ENCODE data around the gene DNAI1. TPM values are rescaled to one million over a fixed set of nuclear protein-coding genes. Genes with fewer than 3 reads are reported as not detected.

DNAI1 gene
- total RNA-seq, 1 experiment from 2014 or later = 0.52 TPM

- intact Hi-C loops (cut with micrococcal nuclease; ENCODE audit: unreplicated experiment) = no loop called here
- H3K9me3 Mint-ChIP-seq (ENCODE audit: unreplicated experiment) = no peaks in the 10 kb centered on the region
- H3K27ac Mint-ChIP-seq (ENCODE audit: unreplicated experiment) = no peak overlapping the region
These were observed 5.3 kb downstream of the DNAI1 start for GRCh38 chr9:34463901-34464232.

GRCh38 chr9:34464571-34464970 is 6.0 kb downstream of the DNAI1 start:
- Mint-ChIP-seq H3K9me3 (ENCODE audit: unreplicated experiment) (no peaks in the 10 kb centered on the region), H3K27me3 (ENCODE audit: insufficient read depth, unreplicated experiment) (peaks cover 6% of the 10 kb centered on the region), H3K27ac (ENCODE audit: unreplicated experiment) (no peak overlapping the region), H3K4me3 (ENCODE audit: unreplicated experiment) (no peak overlapping the region), H3K36me3 (ENCODE audit: insufficient read depth, unreplicated experiment) (no peaks in the 10 kb centered on the region), H3K4me1 (ENCODE audit: low read depth, unreplicated experiment) (no peaks in the 10 kb centered on the region)
- Histone ChIP-seq H3K4me1 (no peaks in the 10 kb centered on the region), H3K4me3 (ENCODE audit: low read depth, low read length) (no peak overlapping the region), H3K27me3 (replicated peaks; ENCODE audit: control insufficient read depth, insufficient read depth, low read length) (no peaks in the 10 kb centered on the region), H3K9me3 (no peaks in the 10 kb centered on the region), H3K36me3 (ENCODE audit: control insufficient read depth, insufficient read depth, low read length) (no peaks in the 10 kb centered on the region)
- TF ChIP-seq CTCF (IDR thresholded peaks at IDR 0.05; ENCODE audit: insufficient read depth in 1 of 2, low read depth in 1 of 2, low read length in 1 of 2, severe bottlenecking in 1 of 2, unreplicated experiment in 1 of 2) = no peak
- DNase-seq = no peak
- BruUV-seq (replicated peaks) = no TSS peak
- POLR2A ChIA-PET = no interaction called here
- CTCF ChIA-PET = no interaction called here
- intact Hi-C loops (cut with micrococcal nuclease; ENCODE audit: unreplicated experiment) = no loop called here

More at GRCh38 chr9:34463901-34464232, 5.3 kb downstream of the DNAI1 start:
- Histone ChIP-seq H3K4me1 (no peaks in the 10 kb centered on the region), H3K9me3 (no peaks in the 10 kb centered on the region), H3K27me3 (replicated peaks; ENCODE audit: control insufficient read depth, insufficient read depth, low read length) (no peaks in the 10 kb centered on the region), H3K4me3 (ENCODE audit: low read depth, low read length) (no peak overlapping the region), H3K36me3 (ENCODE audit: control insufficient read depth, insufficient read depth, low read length) (no peaks in the 10 kb centered on the region)
- Mint-ChIP-seq H3K4me3 (ENCODE audit: unreplicated experiment) (no peak overlapping the region), H3K27me3 (ENCODE audit: insufficient read depth, unreplicated experiment) (peaks cover 6% of the 10 kb centered on the region), H3K36me3 (ENCODE audit: insufficient read depth, unreplicated experiment) (peaks cover 1% of the 10 kb centered on the region), H3K4me1 (ENCODE audit: low read depth, unreplicated experiment) (peaks cover 6% of the 10 kb centered on the region)
- no peak for DNase-seq
- CTCF ChIA-PET = interaction anchor here (0.7 kb wide), 2 partner anchors 60 to 140 kb away, joined by 3 read pairs; no protein-coding TSS in a partner anchor
- BruUV-seq (replicated peaks) = no TSS peak
- POLR2A ChIA-PET = no interaction called here
- TF ChIP-seq CTCF (IDR thresholded peaks at IDR 0.05; ENCODE audit: insufficient read depth in 1 of 2, low read depth in 1 of 2, low read length in 1 of 2, severe bottlenecking in 1 of 2, unreplicated experiment in 1 of 2) = no peak

GRCh38 chr9:34465468-34465867 is 6.9 kb downstream of the DNAI1 start:
- no peaks in the 10 kb centered on the region for H3K4me1 Mint-ChIP-seq (ENCODE audit: low read depth, unreplicated experiment)
- Histone ChIP-seq H3K36me3 (ENCODE audit: control insufficient read depth, insufficient read depth, low read length) (no peaks in the 10 kb centered on the region), H3K4me3 (ENCODE audit: low read depth, low read length) (no peak overlapping the region), H3K27me3 (replicated peaks; ENCODE audit: control insufficient read depth, insufficient read depth, low read length) (no peaks in the 10 kb centered on the region), H3K4me1 (no peaks in the 10 kb centered on the region), H3K9me3 (no peaks in the 10 kb centered on the region)
- ChIA-PET CTCF (no interaction called here), POLR2A (no interaction called here)
- no peak overlapping the region for H3K4me3 Mint-ChIP-seq (ENCODE audit: unreplicated experiment)
- no peak for DNase-seq
- no peaks in the 10 kb centered on the region for H3K9me3 Mint-ChIP-seq (ENCODE audit: unreplicated experiment)
- TF ChIP-seq CTCF (IDR thresholded peaks at IDR 0.05; ENCODE audit: insufficient read depth in 1 of 2, low read depth in 1 of 2, low read length in 1 of 2, severe bottlenecking in 1 of 2, unreplicated experiment in 1 of 2) = no peak
- peaks cover 8% of the 10 kb centered on the region for H3K27me3 Mint-ChIP-seq (ENCODE audit: insufficient read depth, unreplicated experiment)
- BruUV-seq (replicated peaks) = no TSS peak
- H3K36me3 Mint-ChIP-seq (ENCODE audit: insufficient read depth, unreplicated experiment) = no peaks in the 10 kb centered on the region
- H3K27ac Mint-ChIP-seq (ENCODE audit: unreplicated experiment) = no peak overlapping the region
- intact Hi-C loops (cut with micrococcal nuclease; ENCODE audit: unreplicated experiment) = no loop called here

Measured in Caco-2 (cell line).